K562 (cell line): ENCODE results near the gene HCRTR2. TPM values are rescaled to one million over a fixed set of nuclear protein-coding genes. Genes with fewer than 3 reads are reported as not detected.

ENCODE experiments used
- PYGO2 ChIP-seq: fragments of 450-650 bp; IDR thresholded peaks from 2 replicates; pipeline ENCODE4 v1.6.1; 2016; ENCODE audit warnings: mild to moderate bottlenecking, missing genetic modification characterization, moderate library complexity, missing compliant biosample characterization
- SUPT5H ChIP-seq: fragments of 450-650 bp; IDR thresholded peaks from 2 replicates; pipeline ENCODE4 v1.6.1; 2016
- ZHX1 ChIP-seq: fragments of 150-350 bp; conservative IDR thresholded peaks from 2 replicates; pipeline ENCODE4 v1.6.1; 2014; ENCODE audit warnings: low read length
- polyA plus RNA-seq, 8 experiments: library from polyadenylated mRNA; depleted of rRNA in 4 of 8; stranded (reverse) in 5 of 8; unstranded in 3 of 8; fragments of >200 nt; fragmentation: Nextera tagmentation in 2 of 8; fragmentation: Illumina TruSeq in 1 of 8; extraction: Ambion mirVana in 2 of 8; extraction: Trizol in 1 of 8; gene quantifications; 2 replicates each; pipeline versions ENCODE4 v1.2.1 to v1.2.3, GENCODE V29; 2011 to 2014; ENCODE audit warnings: inconsistent platforms in 1 of 8, missing spikeins in 1 of 8
- total RNA-seq, 7 experiments: library from RNA; depleted of rRNA in 6 of 7; stranded (reverse); fragments of >200 nt in 6 of 7; fragmentation: Illumina TruSeq in 2 of 7; extraction: Trizol in 2 of 7; gene quantifications; 2 replicates each; pipeline versions ENCODE4 v1.2.1 to v1.2.3, GENCODE V29; 2011 to 2021; ENCODE audit warnings: low replicate concordance in 1 of 7
- TF ChIP-seq, protein P1 (sequence below): fragments of 200-600 bp; sonication (generic); IDR thresholded peaks from one replicate; pipeline ENCODE4 v1.6.1; 2012; ENCODE audit warnings: mild to moderate bottlenecking, low read depth, low read length, inconsistent platforms

The HCRTR2 gene
- total and polyA plus RNA-seq, 9 of the 15 experiments (the other 6 are each of a cell fraction or from before 2014, with no cell fraction given), result not detected

DNA sequence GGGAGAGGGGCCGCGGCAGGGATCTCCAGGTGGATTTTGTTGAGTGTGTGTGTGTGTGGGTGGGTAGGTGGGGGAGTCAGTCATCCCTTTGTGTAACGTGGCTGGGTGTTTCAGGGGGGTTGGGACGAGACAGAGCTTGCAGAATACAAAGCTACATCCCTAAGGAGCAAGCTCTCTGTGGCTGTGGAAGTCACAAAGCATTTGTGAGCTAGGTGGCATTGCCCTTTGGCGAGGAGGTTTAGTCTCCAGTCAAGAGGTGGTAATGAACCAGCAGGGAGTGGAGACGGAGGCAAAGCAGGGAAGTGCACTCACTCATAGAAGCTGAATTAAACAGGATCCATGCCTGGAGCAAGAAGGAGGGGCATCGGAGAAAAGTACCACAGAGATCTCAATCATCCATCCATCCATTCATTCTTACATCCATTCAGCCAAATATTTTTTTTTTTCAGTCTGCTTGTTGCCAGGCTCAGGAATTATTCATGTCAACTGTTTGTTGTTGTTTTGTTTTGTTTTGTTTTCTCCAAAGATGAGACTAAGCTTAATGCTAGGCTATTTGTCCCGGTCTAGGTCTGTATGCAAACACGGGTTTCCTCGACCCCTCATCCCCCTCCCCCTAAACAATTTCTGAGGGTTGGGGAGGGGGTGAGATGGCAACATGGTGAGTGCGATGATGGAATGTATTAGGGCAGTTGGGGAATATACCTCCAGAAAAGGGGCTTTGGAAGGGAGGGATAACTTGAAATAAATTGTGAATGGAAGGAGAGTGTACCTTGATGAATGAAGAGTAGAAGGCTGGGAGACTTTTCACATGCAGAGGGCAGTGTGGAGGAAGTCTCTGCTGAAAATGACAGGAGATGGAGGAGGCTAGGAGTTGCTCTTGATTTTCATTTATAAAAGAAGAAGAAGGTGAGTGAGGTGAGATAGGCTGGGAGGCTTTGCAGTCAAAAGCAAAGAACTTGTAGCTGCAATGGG, 1.0 kb downstream of the HCRTR2 start (continued):
- TF ChIP-seq, protein P1, sequence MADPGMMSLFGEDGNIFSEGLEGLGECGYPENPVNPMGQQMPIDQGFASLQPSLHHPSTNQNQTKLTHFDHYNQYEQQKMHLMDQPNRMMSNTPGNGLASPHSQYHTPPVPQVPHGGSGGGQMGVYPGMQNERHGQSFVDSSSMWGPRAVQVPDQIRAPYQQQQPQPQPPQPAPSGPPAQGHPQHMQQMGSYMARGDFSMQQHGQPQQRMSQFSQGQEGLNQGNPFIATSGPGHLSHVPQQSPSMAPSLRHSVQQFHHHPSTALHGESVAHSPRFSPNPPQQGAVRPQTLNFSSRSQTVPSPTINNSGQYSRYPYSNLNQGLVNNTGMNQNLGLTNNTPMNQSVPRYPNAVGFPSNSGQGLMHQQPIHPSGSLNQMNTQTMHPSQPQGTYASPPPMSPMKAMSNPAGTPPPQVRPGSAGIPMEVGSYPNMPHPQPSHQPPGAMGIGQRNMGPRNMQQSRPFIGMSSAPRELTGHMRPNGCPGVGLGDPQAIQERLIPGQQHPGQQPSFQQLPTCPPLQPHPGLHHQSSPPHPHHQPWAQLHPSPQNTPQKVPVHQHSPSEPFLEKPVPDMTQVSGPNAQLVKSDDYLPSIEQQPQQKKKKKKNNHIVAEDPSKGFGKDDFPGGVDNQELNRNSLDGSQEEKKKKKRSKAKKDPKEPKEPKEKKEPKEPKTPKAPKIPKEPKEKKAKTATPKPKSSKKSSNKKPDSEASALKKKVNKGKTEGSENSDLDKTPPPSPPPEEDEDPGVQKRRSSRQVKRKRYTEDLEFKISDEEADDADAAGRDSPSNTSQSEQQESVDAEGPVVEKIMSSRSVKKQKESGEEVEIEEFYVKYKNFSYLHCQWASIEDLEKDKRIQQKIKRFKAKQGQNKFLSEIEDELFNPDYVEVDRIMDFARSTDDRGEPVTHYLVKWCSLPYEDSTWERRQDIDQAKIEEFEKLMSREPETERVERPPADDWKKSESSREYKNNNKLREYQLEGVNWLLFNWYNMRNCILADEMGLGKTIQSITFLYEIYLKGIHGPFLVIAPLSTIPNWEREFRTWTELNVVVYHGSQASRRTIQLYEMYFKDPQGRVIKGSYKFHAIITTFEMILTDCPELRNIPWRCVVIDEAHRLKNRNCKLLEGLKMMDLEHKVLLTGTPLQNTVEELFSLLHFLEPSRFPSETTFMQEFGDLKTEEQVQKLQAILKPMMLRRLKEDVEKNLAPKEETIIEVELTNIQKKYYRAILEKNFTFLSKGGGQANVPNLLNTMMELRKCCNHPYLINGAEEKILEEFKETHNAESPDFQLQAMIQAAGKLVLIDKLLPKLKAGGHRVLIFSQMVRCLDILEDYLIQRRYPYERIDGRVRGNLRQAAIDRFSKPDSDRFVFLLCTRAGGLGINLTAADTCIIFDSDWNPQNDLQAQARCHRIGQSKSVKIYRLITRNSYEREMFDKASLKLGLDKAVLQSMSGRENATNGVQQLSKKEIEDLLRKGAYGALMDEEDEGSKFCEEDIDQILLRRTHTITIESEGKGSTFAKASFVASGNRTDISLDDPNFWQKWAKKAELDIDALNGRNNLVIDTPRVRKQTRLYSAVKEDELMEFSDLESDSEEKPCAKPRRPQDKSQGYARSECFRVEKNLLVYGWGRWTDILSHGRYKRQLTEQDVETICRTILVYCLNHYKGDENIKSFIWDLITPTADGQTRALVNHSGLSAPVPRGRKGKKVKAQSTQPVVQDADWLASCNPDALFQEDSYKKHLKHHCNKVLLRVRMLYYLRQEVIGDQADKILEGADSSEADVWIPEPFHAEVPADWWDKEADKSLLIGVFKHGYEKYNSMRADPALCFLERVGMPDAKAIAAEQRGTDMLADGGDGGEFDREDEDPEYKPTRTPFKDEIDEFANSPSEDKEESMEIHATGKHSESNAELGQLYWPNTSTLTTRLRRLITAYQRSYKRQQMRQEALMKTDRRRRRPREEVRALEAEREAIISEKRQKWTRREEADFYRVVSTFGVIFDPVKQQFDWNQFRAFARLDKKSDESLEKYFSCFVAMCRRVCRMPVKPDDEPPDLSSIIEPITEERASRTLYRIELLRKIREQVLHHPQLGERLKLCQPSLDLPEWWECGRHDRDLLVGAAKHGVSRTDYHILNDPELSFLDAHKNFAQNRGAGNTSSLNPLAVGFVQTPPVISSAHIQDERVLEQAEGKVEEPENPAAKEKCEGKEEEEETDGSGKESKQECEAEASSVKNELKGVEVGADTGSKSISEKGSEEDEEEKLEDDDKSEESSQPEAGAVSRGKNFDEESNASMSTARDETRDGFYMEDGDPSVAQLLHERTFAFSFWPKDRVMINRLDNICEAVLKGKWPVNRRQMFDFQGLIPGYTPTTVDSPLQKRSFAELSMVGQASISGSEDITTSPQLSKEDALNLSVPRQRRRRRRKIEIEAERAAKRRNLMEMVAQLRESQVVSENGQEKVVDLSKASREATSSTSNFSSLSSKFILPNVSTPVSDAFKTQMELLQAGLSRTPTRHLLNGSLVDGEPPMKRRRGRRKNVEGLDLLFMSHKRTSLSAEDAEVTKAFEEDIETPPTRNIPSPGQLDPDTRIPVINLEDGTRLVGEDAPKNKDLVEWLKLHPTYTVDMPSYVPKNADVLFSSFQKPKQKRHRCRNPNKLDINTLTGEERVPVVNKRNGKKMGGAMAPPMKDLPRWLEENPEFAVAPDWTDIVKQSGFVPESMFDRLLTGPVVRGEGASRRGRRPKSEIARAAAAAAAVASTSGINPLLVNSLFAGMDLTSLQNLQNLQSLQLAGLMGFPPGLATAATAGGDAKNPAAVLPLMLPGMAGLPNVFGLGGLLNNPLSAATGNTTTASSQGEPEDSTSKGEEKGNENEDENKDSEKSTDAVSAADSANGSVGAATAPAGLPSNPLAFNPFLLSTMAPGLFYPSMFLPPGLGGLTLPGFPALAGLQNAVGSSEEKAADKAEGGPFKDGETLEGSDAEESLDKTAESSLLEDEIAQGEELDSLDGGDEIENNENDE, result no peak
- TF ChIP-seq SUPT5H, result no peak
- no peak for TF ChIP-seq ZHX1
- TF ChIP-seq PYGO2 (tag), result no peak
- TF ChIP-seq, all 486 proteins: peak for 0
